GM15510 (cell line): Measurements from ENCODE around the gene CSNK1E.

Source experiments
- POLR2A ChIP-seq: IDR thresholded peaks from 3 replicates; pipeline ENCODE4 v1.6.1; 2011; ENCODE audit warnings: borderline replicate concordance; ENCODE audit not compliant: insufficient read length; ENCODE audit errors: extremely low read depth

CSNK1E gene

GRCh38 chr22:38271927-38272372, 45.3 kb downstream of the CSNK1E start:
- TF ChIP-seq POLR2A: no peak

DNA sequence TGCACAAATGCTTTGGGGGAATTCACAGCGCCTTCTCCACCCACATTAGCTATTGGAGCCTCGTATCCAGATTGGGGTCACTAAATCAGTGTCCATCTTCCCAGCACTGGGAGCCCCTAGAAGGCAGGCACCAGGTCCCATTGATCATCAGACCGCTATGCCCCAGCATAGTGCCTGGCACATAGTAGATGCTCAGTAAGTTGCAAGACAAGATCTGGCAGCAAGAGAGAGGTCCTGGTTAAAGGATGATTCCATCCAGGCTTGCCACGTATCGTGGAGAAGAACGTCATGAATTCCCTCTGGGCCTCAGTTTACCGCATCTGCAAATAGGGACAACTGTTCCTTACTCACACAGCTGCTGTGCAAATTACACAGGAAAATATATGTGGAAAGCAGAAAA, 46.1 kb downstream of the CSNK1E start:
- TF ChIP-seq POLR2A: no peak

- no peak for TF ChIP-seq POLR2A
Measured at GRCh38 chr22:38270091-38270992, 46.9 kb downstream of the CSNK1E start.

- no peak for TF ChIP-seq POLR2A
Measured at GRCh38 chr22:38269466-38269865, 47.8 kb downstream of the CSNK1E start.

GRCh38 chr22:38267086-38267485, 50.1 kb downstream of the CSNK1E start:
- no peak for TF ChIP-seq POLR2A

DNA sequence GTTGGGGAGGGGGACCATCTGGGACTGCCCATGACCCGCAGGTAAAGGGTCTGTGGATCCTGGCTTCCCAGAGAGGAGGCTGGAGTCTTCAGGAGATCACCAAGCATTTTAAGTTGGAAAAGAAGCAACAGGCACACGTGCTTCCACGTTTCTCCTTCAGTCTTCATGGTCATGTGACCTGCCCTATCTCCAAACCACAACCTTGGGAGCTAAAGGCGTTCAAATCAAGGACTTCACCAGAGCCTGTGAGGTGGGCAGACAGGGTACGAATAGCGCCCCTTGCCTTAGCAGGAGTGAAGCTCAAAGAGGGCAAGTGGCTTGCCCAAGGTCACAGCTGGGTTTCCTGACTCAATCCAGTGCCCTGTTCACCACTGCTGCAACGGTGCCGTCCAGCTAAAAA, 51.1 kb downstream of the CSNK1E start:
- TF ChIP-seq POLR2A: no peak

GRCh38 chr22:38264322-38264843, 52.9 kb downstream of the CSNK1E start:
- TF ChIP-seq POLR2A: no peak

DNA sequence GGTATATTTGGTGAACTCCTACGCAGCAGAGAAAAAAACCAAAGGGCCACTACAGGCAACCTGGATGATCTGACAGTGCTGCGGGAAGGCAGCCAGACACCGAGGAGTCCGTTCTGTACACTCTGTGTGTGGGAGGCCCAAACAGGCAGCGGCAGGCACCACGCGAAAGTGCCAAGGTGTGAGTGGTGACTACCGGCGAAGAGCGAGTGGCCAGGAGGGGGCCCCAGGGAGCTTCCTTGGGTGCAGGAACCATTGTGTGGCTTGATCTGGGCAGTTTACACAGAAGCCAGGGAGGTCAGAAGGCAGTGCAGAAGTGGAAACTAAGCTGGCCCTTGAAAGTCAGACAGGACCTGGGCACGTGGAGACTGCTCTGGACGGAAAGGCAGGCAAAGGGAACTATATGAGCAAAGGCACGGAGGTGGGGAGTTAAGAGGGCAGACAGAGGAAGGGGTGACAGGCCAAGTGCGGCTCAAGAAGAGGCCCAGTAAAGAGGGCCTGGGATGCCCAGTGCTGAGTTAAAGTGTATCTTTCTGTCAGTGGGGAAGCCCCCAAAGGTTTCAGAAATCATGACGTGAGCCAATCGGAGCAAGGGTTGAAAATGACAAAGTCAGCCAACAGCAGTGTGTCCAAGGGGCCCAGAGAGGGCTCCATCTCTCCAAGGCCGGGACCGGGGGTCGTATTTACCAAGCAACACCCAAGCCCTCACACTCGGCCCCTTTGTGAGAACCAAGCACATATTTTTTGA, 55.0 kb downstream of the CSNK1E start:
- no peak for TF ChIP-seq POLR2A

DNA sequence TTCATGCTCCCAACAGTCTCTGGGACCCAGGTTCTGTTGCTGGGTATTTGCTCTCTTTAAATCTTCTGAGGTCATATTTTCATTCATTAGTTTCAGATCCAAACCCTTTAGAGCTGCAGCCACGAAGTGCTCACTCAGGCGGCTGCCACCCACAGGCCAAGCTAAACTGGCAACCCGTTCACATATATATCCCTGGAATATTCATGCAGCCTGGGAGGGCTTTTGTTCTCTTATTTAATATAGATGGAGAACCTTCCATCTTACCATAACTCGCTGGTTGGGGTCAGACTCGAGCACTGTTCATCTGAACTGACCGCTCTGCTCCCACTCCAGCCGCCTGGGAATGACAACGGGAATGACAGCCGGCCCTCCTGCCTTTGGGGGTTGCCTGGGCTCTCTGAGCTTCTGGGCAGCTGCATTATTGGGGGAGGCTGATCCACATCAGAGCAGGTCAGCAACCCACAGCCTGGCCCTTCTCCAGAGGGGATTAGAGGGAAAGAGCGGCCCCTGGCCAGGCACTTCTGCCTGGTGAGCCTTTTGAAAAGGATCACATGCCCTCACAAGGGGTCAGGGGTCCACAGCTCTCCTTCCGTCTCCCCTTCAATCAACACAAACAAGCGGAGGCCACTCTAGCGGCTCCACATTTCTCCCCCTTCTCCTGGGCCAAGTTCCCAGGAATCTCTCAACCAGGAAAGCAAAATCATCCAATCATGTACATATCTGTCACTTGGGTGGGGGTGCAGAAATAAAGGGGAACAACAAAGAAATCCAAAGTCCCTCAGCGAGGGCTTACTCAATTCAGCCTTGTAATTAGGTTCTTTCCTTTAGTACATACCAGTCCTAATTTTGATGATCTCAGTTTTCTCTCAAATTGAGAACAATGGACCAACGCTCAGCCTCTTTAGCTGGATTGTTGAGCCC, 56.2 kb downstream of the CSNK1E start:
- no peak for TF ChIP-seq POLR2A

- TF ChIP-seq POLR2A: no peak
Measured at GRCh38 chr22:38259370-38259769, 57.9 kb downstream of the CSNK1E start.

DNA sequence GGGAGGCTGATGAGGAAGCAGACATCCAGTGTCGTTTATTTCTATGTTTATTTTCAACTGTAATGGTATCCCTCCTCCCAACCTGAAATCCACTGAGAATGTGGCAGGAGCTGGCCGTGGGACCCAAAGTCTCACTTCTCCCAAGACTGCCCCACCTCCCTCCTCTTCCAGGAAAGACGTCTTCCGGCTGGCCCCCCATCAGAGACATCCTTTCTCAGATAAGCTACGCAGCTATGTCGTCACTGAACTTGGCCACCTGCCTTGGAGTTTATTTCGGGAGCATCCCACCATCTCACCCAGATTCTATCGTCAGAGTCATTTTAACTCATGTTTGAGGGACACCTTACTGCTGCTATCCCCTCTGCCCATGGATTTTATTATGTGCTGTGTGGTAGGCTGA, 58.3 kb downstream of the CSNK1E start:
- no peak for TF ChIP-seq POLR2A

GRCh38 chr22:38257650-38258250, 59.5 kb downstream of the CSNK1E start:
- TF ChIP-seq POLR2A: no peak

GRCh38 chr22:38257181-38257580, 60.1 kb downstream of the CSNK1E start:
- no peak for TF ChIP-seq POLR2A

DNA sequence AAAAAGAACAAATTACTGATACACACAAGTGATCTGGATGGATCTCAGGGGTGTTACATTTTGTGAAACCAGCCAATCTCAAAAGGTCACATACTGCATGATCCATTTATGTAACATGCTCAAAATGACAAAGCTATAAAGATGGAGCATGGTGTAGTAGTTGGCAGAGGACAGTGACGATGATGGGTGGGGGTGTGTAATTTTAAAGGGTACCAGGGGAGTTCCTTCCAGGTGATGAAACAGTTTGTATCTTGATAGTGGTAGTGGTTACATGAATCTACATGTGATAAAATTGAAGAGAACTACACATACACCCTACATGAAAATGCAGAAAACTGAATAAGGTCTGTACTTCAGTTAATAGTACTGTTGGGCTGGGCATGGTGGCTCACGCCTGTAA, 61.5 kb downstream of the CSNK1E start:
- TF ChIP-seq POLR2A: no peak
